HK-2 (cell line): Measurements from ENCODE around the gene ASPG.
"Not testable (repeated sequence)": the region's sequence is repeated elsewhere in the genome, so short reads cannot be mapped to it uniquely, and the experiment has no call there.

ENCODE experiments used
- DNase-seq: peaks from one replicate; pipeline ENCODE4 v3.0.0-alpha.2; 2018; ENCODE audit not compliant: unreplicated experiment

The ASPG gene

GRCh38 chr14:104146651-104147345 is 61.3 kb downstream of the ASPG start:
- no peak for DNase-seq

GRCh38 chr14:104147346-104148125 is 62.0 kb downstream of the ASPG start:
- DNase-seq: no peak

GRCh38 chr14:104148433-104149277 is 63.2 kb downstream of the ASPG start:
- no peak for DNase-seq

- no peak for DNase-seq
These were observed 63.7 kb downstream of the ASPG start for GRCh38 chr14:104149278-104149595.

- no peak for DNase-seq
These were observed 64.2 kb downstream of the ASPG start for GRCh38 chr14:104149617-104150135.

- no peak for DNase-seq
These were observed 64.9 kb downstream of the ASPG start for GRCh38 chr14:104150136-104151025.

- DNase-seq: no peak
These were observed 65.5 kb downstream of the ASPG start for GRCh38 chr14:104151026-104151381.

- no peak for DNase-seq
These were observed 66.2 kb downstream of the ASPG start for GRCh38 chr14:104151566-104152245.

- no peak for DNase-seq
These were observed 66.7 kb downstream of the ASPG start for GRCh38 chr14:104152246-104152575.

- DNase-seq: no peak
These were observed 67.3 kb downstream of the ASPG start for GRCh38 chr14:104152686-104153393.

- not testable (repeated sequence) for DNase-seq
These were observed 67.9 kb downstream of the ASPG start for GRCh38 chr14:104153394-104153755.

GRCh38 chr14:104154246-104154645 is 68.7 kb downstream of the ASPG start:
- DNase-seq: no peak

- DNase-seq: no peak
These were observed 70.0 kb downstream of the ASPG start for GRCh38 chr14:104155513-104155912.

- no peak for DNase-seq
These were observed 70.6 kb downstream of the ASPG start for GRCh38 chr14:104156142-104156541.

GRCh38 chr14:104157016-104157928 is 71.8 kb downstream of the ASPG start:
- DNase-seq: no peak

- DNase-seq: no peak
These were observed 73.6 kb downstream of the ASPG start for GRCh38 chr14:104158827-104159798.

- DNase-seq: no peak
These were observed 74.5 kb downstream of the ASPG start for GRCh38 chr14:104159990-104160389.
